GM06990 (cell line): Measurements from ENCODE around the gene IQSEC1.

Experiments
- DNase-seq: peaks from one replicate; pipeline ENCODE4 v3.0.0-alpha.2; 2011; ENCODE audit not compliant: insufficient read length; ENCODE audit errors: extremely low read depth
- H3K27me3 ChIP-seq: replicated peaks from 2 replicates; pipeline ENCODE4 v1.6.0; 2011; ENCODE audit warnings: low read length; ENCODE audit not compliant: control insufficient read depth, insufficient read depth
- H3K36me3 ChIP-seq: 2 replicates; pipeline ENCODE4 v1.5.1; 2011; ENCODE audit warnings: low read length; ENCODE audit not compliant: control insufficient read depth, insufficient read depth
- H3K4me3 ChIP-seq: replicated peaks from 2 replicates; pipeline ENCODE4 v1.5.1; 2011; ENCODE audit warnings: low read depth, mild to moderate bottlenecking, control low read depth, low read length
- CTCF ChIP-seq: IDR thresholded peaks from 2 replicates; pipeline ENCODE4 v1.5.1; 2011; ENCODE audit warnings: low read length, control low read depth, mild to moderate bottlenecking, inconsistent platforms; ENCODE audit not compliant: insufficient read depth, poor library complexity, severe bottlenecking

Gene IQSEC1

GRCh38 chr3:12965999-12966846, 107.0 kb downstream of the IQSEC1 start:
- no peak for TF ChIP-seq CTCF
- Histone ChIP-seq H3K4me3 (no peak overlapping the region), H3K27me3 (no peaks in the 10 kb centered on the region), H3K36me3 (peaks cover 9% of the 10 kb centered on the region)
- DNase-seq, result no peak

GRCh38 chr3:12964711-12965612, 108.3 kb downstream of the IQSEC1 start:
- DNase-seq, result no peak

GRCh38 chr3:12963922-12964701, 109.1 kb downstream of the IQSEC1 start:
- no peaks in the 10 kb centered on the region for H3K27me3 ChIP-seq
- no peak overlapping the region for H3K4me3 ChIP-seq
- DNase-seq, result no peak
- H3K36me3 ChIP-seq, result peaks cover 12% of the 10 kb centered on the region
- no peak for TF ChIP-seq CTCF

More at GRCh38 chr3:12964711-12965612, 108.3 kb downstream of the IQSEC1 start:
- TF ChIP-seq CTCF, result no peak
- Histone ChIP-seq H3K4me3 (no peak overlapping the region), H3K36me3 (peaks cover 9% of the 10 kb centered on the region), H3K27me3 (no peaks in the 10 kb centered on the region)

- Histone ChIP-seq H3K27me3 (no peaks in the 10 kb centered on the region), H3K36me3 (peaks cover 12% of the 10 kb centered on the region), H3K4me3 (no peak overlapping the region)
- no peak for TF ChIP-seq CTCF
- DNase-seq, result no peak
Measured at GRCh38 chr3:12963231-12963896, 109.9 kb downstream of the IQSEC1 start.

GRCh38 chr3:12962292-12962691, 110.9 kb downstream of the IQSEC1 start:
- Histone ChIP-seq H3K36me3 (peaks cover 13% of the 10 kb centered on the region), H3K27me3 (no peaks in the 10 kb centered on the region), H3K4me3 (no peak overlapping the region)
- no peak for DNase-seq
- TF ChIP-seq CTCF, result no peak
